Hematopoietic multipotent progenitor cell treated with erythropoietin and hydrocortisone succinate and interleukin-3 and kit ligand, for 6 days (in vitro differentiated cells): ENCODE results near the gene FRY.

Experiments
- DNase-seq: peaks from one replicate; pipeline ENCODE4 v3.0.0-alpha.2; 2015

Gene FRY

GRCh38 chr13:32087955-32088747 lies 56.6 kb downstream of the FRY start:
- DNase-seq = no peak

- no peak for DNase-seq
Observed at GRCh38 chr13:32092496-32092895, 60.9 kb downstream of the FRY start.

GRCh38 chr13:32093006-32093405 lies 61.4 kb downstream of the FRY start:
- DNase-seq = no peak

GRCh38 chr13:32098272-32098671 lies 66.7 kb downstream of the FRY start:
- DNase-seq = no peak

- no peak for DNase-seq
Observed at GRCh38 chr13:32105653-32106313, 74.2 kb downstream of the FRY start.

GRCh38 chr13:32107474-32107873 lies 75.9 kb downstream of the FRY start:
- peak; percentile 91 for DNase-seq

- peak; percentile 27 for DNase-seq
Observed at GRCh38 chr13:32107973-32108372, 76.4 kb downstream of the FRY start.

GRCh38 chr13:32113532-32113931 lies 82.0 kb downstream of the FRY start:
- no peak for DNase-seq

GRCh38 chr13:32114284-32114950 lies 82.8 kb downstream of the FRY start:
- no peak for DNase-seq

- peak; percentile 51 for DNase-seq
Observed at GRCh38 chr13:32115066-32115465, 83.5 kb downstream of the FRY start.

GRCh38 chr13:32116210-32116609 lies 84.6 kb downstream of the FRY start:
- peak; percentile 88 for DNase-seq

GRCh38 chr13:32117001-32117400 lies 85.4 kb downstream of the FRY start:
- no peak for DNase-seq

GRCh38 chr13:32117701-32118100 lies 86.1 kb downstream of the FRY start:
- DNase-seq = peak; percentile 48

- no peak for DNase-seq
Observed at GRCh38 chr13:32121316-32121715, 89.7 kb downstream of the FRY start.

- DNase-seq = peak; percentile 39
Observed at GRCh38 chr13:32124743-32125142, 93.2 kb downstream of the FRY start.

- DNase-seq = no peak
Observed at GRCh38 chr13:32125221-32125689, 93.7 kb downstream of the FRY start.

GRCh38 chr13:32125751-32126150 lies 94.2 kb downstream of the FRY start:
- peak; percentile 35 for DNase-seq

GRCh38 chr13:32126278-32126677 lies 94.7 kb downstream of the FRY start:
- DNase-seq = no peak

- no peak for DNase-seq
Observed at GRCh38 chr13:32126756-32127155, 95.2 kb downstream of the FRY start.

- DNase-seq = no peak
Observed at GRCh38 chr13:32127691-32128090, 96.1 kb downstream of the FRY start.

- DNase-seq = no peak
Observed at GRCh38 chr13:32134241-32135055, 102.9 kb downstream of the FRY start.

- no peak for DNase-seq
Observed at GRCh38 chr13:32135056-32135390, 103.4 kb downstream of the FRY start.

GRCh38 chr13:32135655-32136054 lies 104.1 kb downstream of the FRY start:
- DNase-seq = no peak
